GM19397 (cell line): ENCODE measurements around the gene HSDL2.
A peak's percentile ranks its signal among the peaks of the same experiment; 100 is the strongest.

Source experiments
- ATAC-seq: cut with Tn5 transposase; IDR thresholded peaks from one replicate; pipeline ENCODE4 v1.9.1; 2021; ENCODE audit warnings: mild to moderate bottlenecking, moderate library complexity; ENCODE audit not compliant: unreplicated experiment

The HSDL2 gene

GRCh38 chr9:112443636-112444035, 63.7 kb downstream of the HSDL2 start:
- no peak for ATAC-seq

- no peak for ATAC-seq
Observed at GRCh38 chr9:112445196-112445595, 65.3 kb downstream of the HSDL2 start.

- ATAC-seq, result no peak
Observed at GRCh38 chr9:112446080-112446479, 66.2 kb downstream of the HSDL2 start.

- ATAC-seq, result no peak
Observed at GRCh38 chr9:112446526-112446925, 66.6 kb downstream of the HSDL2 start.

- no peak for ATAC-seq
Observed at GRCh38 chr9:112447283-112447761, 67.4 kb downstream of the HSDL2 start.

GRCh38 chr9:112462855-112463254, 82.9 kb downstream of the HSDL2 start:
- no peak for ATAC-seq

GRCh38 chr9:112465352-112465751, 85.4 kb downstream of the HSDL2 start:
- ATAC-seq, result no peak

GRCh38 chr9:112472996-112473395, 93.1 kb downstream of the HSDL2 start:
- no peak for ATAC-seq

GRCh38 chr9:112473986-112474385, 94.1 kb downstream of the HSDL2 start:
- no peak for ATAC-seq

- no peak for ATAC-seq
Observed at GRCh38 chr9:112475318-112475717, 95.4 kb downstream of the HSDL2 start.

- no peak for ATAC-seq
Observed at GRCh38 chr9:112477330-112477729, 97.4 kb downstream of the HSDL2 start.

GRCh38 chr9:112479221-112479620, 99.3 kb downstream of the HSDL2 start:
- no peak for ATAC-seq

- ATAC-seq, result no peak
Observed at GRCh38 chr9:112484607-112485006, 104.7 kb downstream of the HSDL2 start.

- no peak for ATAC-seq
Observed at GRCh38 chr9:112485574-112485973, 105.7 kb downstream of the HSDL2 start.

- peak; percentile 95 for ATAC-seq
Observed at GRCh38 chr9:112486221-112487007, 106.5 kb downstream of the HSDL2 start, which contains the start of gene KIAA1958. Gene KIAA1958 (plus strand): TSS chr9:112486827. CDS start chr9:112574081, 87,254 bp downstream.

GRCh38 chr9:112487008-112487798, 107.3 kb downstream of the HSDL2 start:
- ATAC-seq, result peak; percentile 48

GRCh38 chr9:112487799-112488340, 108.0 kb downstream of the HSDL2 start:
- no peak for ATAC-seq

- ATAC-seq, result no peak
Observed at GRCh38 chr9:112489039-112489546, 109.2 kb downstream of the HSDL2 start.

- ATAC-seq, result no peak
Observed at GRCh38 chr9:112489876-112490666, 110.2 kb downstream of the HSDL2 start.

GRCh38 chr9:112493393-112494137, 113.7 kb downstream of the HSDL2 start:
- no peak for ATAC-seq
